H9 (cell line): ENCODE results near the gene ARHGEF33. TPM values are rescaled to one million over a fixed set of nuclear protein-coding genes. Genes with fewer than 3 reads are reported as not detected.

Experiments
- DNase-seq: peaks from one replicate; pipeline ENCODE4 v3.0.0-alpha.2; 2017
- H2AFZ ChIP-seq: one replicate; pipeline ENCODE4 v1.6.1; 2013; ENCODE audit warnings: mild to moderate bottlenecking, low read length, control low read depth, moderate library complexity
- H2AK5ac ChIP-seq: 2 replicates; pipeline ENCODE4 v1.6.1; 2013; ENCODE audit warnings: low read length, control low read depth, mixed read lengths; ENCODE audit not compliant: insufficient read length
- H2BK120ac ChIP-seq: one replicate; pipeline ENCODE4 v1.6.1; 2013; ENCODE audit warnings: low read depth, mild to moderate bottlenecking, low read length, control low read depth, inconsistent platforms; ENCODE audit not compliant: poor library complexity, severe bottlenecking
- H2BK12ac ChIP-seq: 2 replicates; pipeline ENCODE4 v1.6.1; 2013; ENCODE audit warnings: low read length, control low read depth, mixed read lengths, low read depth; ENCODE audit not compliant: insufficient read length
- H2BK15ac ChIP-seq: 2 replicates; pipeline ENCODE4 v1.6.1; 2013; ENCODE audit warnings: low read depth, low read length, control low read depth
- H2BK20ac ChIP-seq: one replicate; pipeline ENCODE4 v1.6.1; 2013; ENCODE audit warnings: low read depth, mild to moderate bottlenecking, low read length, control low read depth, inconsistent platforms; ENCODE audit not compliant: poor library complexity, severe bottlenecking
- H2BK5ac ChIP-seq: 2 replicates; pipeline ENCODE4 v1.6.1; 2013; ENCODE audit warnings: low read length, control low read depth, mixed read lengths; ENCODE audit not compliant: insufficient read length
- H3K14ac ChIP-seq: 2 replicates; pipeline ENCODE4 v1.6.1; 2013; ENCODE audit warnings: low read length, control low read depth; ENCODE audit not compliant: insufficient read depth
- H3K18ac ChIP-seq: 2 replicates; pipeline ENCODE4 v1.6.1; 2013; ENCODE audit warnings: low read depth, mild to moderate bottlenecking, mixed read lengths, low read length, control low read depth; ENCODE audit not compliant: insufficient read length
- H3K23ac ChIP-seq: 2 replicates; pipeline ENCODE4 v1.6.1; 2013; ENCODE audit warnings: low read length, control low read depth, mixed read lengths, low read depth; ENCODE audit not compliant: insufficient read length
- H3K23me2 ChIP-seq: 2 replicates; pipeline ENCODE4 v1.6.1; 2013; ENCODE audit warnings: low read depth, mild to moderate bottlenecking, mixed read lengths, low read length, control low read depth; ENCODE audit not compliant: insufficient read length, poor library complexity, severe bottlenecking
- H3K27ac ChIP-seq: 2 replicates; pipeline ENCODE4 v1.5.1; 2013; ENCODE audit warnings: low read length, control low read depth, mixed read lengths, low read depth; ENCODE audit not compliant: insufficient read length
- H3K27me3 ChIP-seq: 2 replicates; pipeline ENCODE4 v1.6.1; 2013; ENCODE audit warnings: low read length, control low read depth, inconsistent platforms; ENCODE audit not compliant: insufficient read depth
- H3K4ac ChIP-seq: 2 replicates; pipeline ENCODE4 v1.6.1; 2013; ENCODE audit warnings: low read depth, mild to moderate bottlenecking, control low read depth, inconsistent platforms, low read length, moderate library complexity
- H3K4me1 ChIP-seq: 2 replicates; pipeline ENCODE4 v1.6.1; 2013; ENCODE audit warnings: low read length, control low read depth, inconsistent platforms; ENCODE audit not compliant: insufficient read depth
- H3K4me2 ChIP-seq: 2 replicates; pipeline ENCODE4 v1.6.1; 2013; ENCODE audit warnings: low read length, control low read depth, mixed read lengths; ENCODE audit not compliant: insufficient read length, insufficient read depth
- H3K56ac ChIP-seq: 2 replicates; pipeline ENCODE4 v1.6.1; 2013; ENCODE audit warnings: low read depth, mild to moderate bottlenecking, mixed read lengths, low read length, control low read depth; ENCODE audit not compliant: insufficient read length
- H3K79me1 ChIP-seq: 2 replicates; pipeline ENCODE4 v1.6.1; 2013; ENCODE audit warnings: low read depth, mild to moderate bottlenecking, moderate library complexity, low read length, control low read depth, inconsistent platforms; ENCODE audit not compliant: insufficient read depth, poor library complexity, severe bottlenecking
- H3K79me2 ChIP-seq: 2 replicates; pipeline ENCODE4 v1.6.1; 2013; ENCODE audit warnings: low read length, control low read depth, inconsistent platforms; ENCODE audit not compliant: insufficient read depth
- H3K9ac ChIP-seq: 2 replicates; pipeline ENCODE4 v1.6.1; 2013; ENCODE audit warnings: low read length, control low read depth, mixed read lengths; ENCODE audit not compliant: insufficient read length; ENCODE audit errors: extremely low read depth
- H3K9me3 ChIP-seq: one replicate; pipeline ENCODE4 v1.6.1; 2013; ENCODE audit warnings: low read depth, low read length, inconsistent platforms; ENCODE audit not compliant: control insufficient read depth
- H3T11ph ChIP-seq: one replicate; pipeline ENCODE4 v1.6.1; 2013; ENCODE audit warnings: mild to moderate bottlenecking, low read length, control low read depth, inconsistent platforms
- H4K20me1 ChIP-seq: one replicate; pipeline ENCODE4 v1.6.1; 2013; ENCODE audit not compliant: control insufficient read depth, insufficient read length, insufficient read depth
- H4K5ac ChIP-seq: 2 replicates; pipeline ENCODE4 v1.6.1; 2013; ENCODE audit warnings: low read depth, mild to moderate bottlenecking, mixed read lengths, low read length, control low read depth; ENCODE audit not compliant: insufficient read length
- H4K8ac ChIP-seq: replicated peaks from 2 replicates; pipeline ENCODE4 v1.6.1; 2013; ENCODE audit warnings: low read length, control low read depth, mixed read lengths, low read depth; ENCODE audit not compliant: insufficient read length
- H4K91ac ChIP-seq: 2 replicates; pipeline ENCODE4 v1.6.1; 2013; ENCODE audit warnings: low read depth, mild to moderate bottlenecking, moderate library complexity, mixed read lengths, low read length, control low read depth; ENCODE audit not compliant: insufficient read length
- H3K27ac Mint-ChIP-seq, 3 experiments: 2 replicates in 2 of 3; 3 replicates in 1 of 3; pipeline ENCODE4 v1.8.0; 2020 to 2021; ENCODE audit warnings: mixed read lengths in 3 of 3, mild to moderate bottlenecking in 1 of 3, moderate library complexity in 1 of 3
- H3K27me3 Mint-ChIP-seq: 2 replicates; pipeline ENCODE4 v1.8.0; 2021; ENCODE audit warnings: low read depth, mild to moderate bottlenecking, moderate library complexity, mixed read lengths
- H3K36me3 Mint-ChIP-seq, 3 experiments: 2 replicates in 2 of 3; 3 replicates in 1 of 3; pipeline ENCODE4 v1.8.0; 2020 to 2021; ENCODE audit warnings: low read depth in 3 of 3, mixed read lengths in 3 of 3; ENCODE audit not compliant: insufficient read depth in 1 of 3
- H3K4me1 Mint-ChIP-seq, 2 experiments: 2 replicates each; pipeline ENCODE4 v1.8.0; 2020; ENCODE audit warnings: mixed read lengths in 2 of 2
- H3K4me3 Mint-ChIP-seq, 2 experiments: 2 replicates in 1 of 2; 3 replicates in 1 of 2; pipeline ENCODE4 v1.8.0; 2020 to 2021; ENCODE audit warnings: mild to moderate bottlenecking in 2 of 2, mixed read lengths in 2 of 2, moderate library complexity in 1 of 2
- H3K9me3 Mint-ChIP-seq, 2 experiments: 2 replicates in 1 of 2; 3 replicates in 1 of 2; pipeline ENCODE4 v1.8.0; 2020; ENCODE audit warnings: mild to moderate bottlenecking in 2 of 2, mixed read lengths in 2 of 2, moderate library complexity in 1 of 2
- CTCF ChIP-seq: fragments of 200-600 bp; sonication (generic); conservative IDR thresholded peaks from 3 replicates; pipeline ENCODE4 v1.8.0; 2021; ENCODE audit warnings: antibody characterized with exemption, mild to moderate bottlenecking
- WGBS: extraction: QIAGEN DNeasy Blood & Tissue Kit; methylation state at CpG from one replicate; pipeline ENCODE4 v1.1.7; 2013; ENCODE audit warnings: missing lambda C conversion rate, low lambda C conversion rate, mixed read lengths; ENCODE audit not compliant: insufficient read length; ENCODE audit errors: extremely low coverage; 5-methylcytosine and 5-hydroxymethylcytosine counted together
- total RNA-seq: library from RNA; stranded (reverse); gene quantifications from 2 replicates; pipeline ENCODE4 v1.2.1, GENCODE V29; 2021

The ARHGEF33 gene
- total RNA-seq, 1 experiment from 2014 or later = 0.92 TPM

- Mint-ChIP-seq H3K27me3 (no peaks in the 10 kb centered on the region), H3K9me3 (no peaks in the 10 kb centered on the region), H3K27ac (no peak overlapping the region), H3K4me3 (no peak overlapping the region), H3K4me1 (0 out of 4 replicates have a peak, but pooled peaks cover 0 to 3% of the 10 kb centered on the region in 2 experiments), H3K36me3 (no peaks in the 10 kb centered on the region)
- H3K18ac ChIP-seq = no peak overlapping the region
- H4K5ac ChIP-seq = no peak overlapping the region
- no peaks in the 10 kb centered on the region for H3K23me2 ChIP-seq
- no peak overlapping the region for H2BK5ac ChIP-seq
- H3K27me3 ChIP-seq = no peaks in the 10 kb centered on the region
- no peak overlapping the region for H2BK15ac ChIP-seq
- H3K27ac ChIP-seq = no peak overlapping the region
- no peak for DNase-seq
- H3K4ac ChIP-seq = no peak overlapping the region
- H2AFZ ChIP-seq = no peak overlapping the region
- H2BK120ac ChIP-seq = no peak overlapping the region
- no CpG with 5 or more reads among the region's 1 CpG for WGBS
- no peak overlapping the region for H4K91ac ChIP-seq
- no peaks in the 10 kb centered on the region for H3K4me1 ChIP-seq
- H3K79me1 ChIP-seq = no peaks in the 10 kb centered on the region
- H3K9ac ChIP-seq = no peak overlapping the region
- no peak for TF ChIP-seq CTCF
- H3K4me2 ChIP-seq = no peak overlapping the region
- H3K9me3 ChIP-seq = no peaks in the 10 kb centered on the region
- H3T11ph ChIP-seq = no peak overlapping the region
- no peak overlapping the region for H3K56ac ChIP-seq
- no peak overlapping the region for H2BK20ac ChIP-seq
- no peak overlapping the region for H2BK12ac ChIP-seq
- no peaks in the 10 kb centered on the region for H3K79me2 ChIP-seq
- no peak overlapping the region for H2AK5ac ChIP-seq
- no peak overlapping the region for H3K23ac ChIP-seq
- H3K14ac ChIP-seq = no peak overlapping the region
- H4K8ac ChIP-seq = no peak overlapping the region
- no peaks in the 10 kb centered on the region for H4K20me1 ChIP-seq
Measured at GRCh38 chr2:38907242-38907641, 17.6 kb downstream of the ARHGEF33 start.
